HG03469 (cell line): ENCODE measurements around the gene SNX27.
"Not testable (repeated sequence)": the region's sequence is repeated elsewhere in the genome, so short reads cannot be mapped to it uniquely, and the experiment has no call there.

Experiments
- ATAC-seq: cut with Tn5 transposase; IDR thresholded peaks from one replicate; pipeline ENCODE4 v1.9.1; 2021; ENCODE audit warnings: mild to moderate bottlenecking, moderate library complexity, moderate number of reproducible peaks; ENCODE audit not compliant: unreplicated experiment

SNX27 gene

GRCh38 chr1:151602550-151602949, 9.3 kb upstream of the SNX27 start:
- ATAC-seq = not testable (repeated sequence)

- no peak for ATAC-seq
Measured at GRCh38 chr1:151604291-151604690, 7.6 kb upstream of the SNX27 start.

- ATAC-seq = no peak
Measured at GRCh38 chr1:151606384-151606783, 5.5 kb upstream of the SNX27 start.

GRCh38 chr1:151606857-151607256, 5.0 kb upstream of the SNX27 start:
- no peak for ATAC-seq

- no peak for ATAC-seq
Measured at GRCh38 chr1:151610142-151610541, 1.7 kb upstream of the SNX27 start.

- no peak for ATAC-seq
Measured at GRCh38 chr1:151611288-151611790, 511 bp upstream of the SNX27 start.

GRCh38 chr1:151612501-151613281, 841 bp downstream of the SNX27 start:
- ATAC-seq = no peak

- no peak for ATAC-seq
Measured at GRCh38 chr1:151613282-151613780, 1.5 kb downstream of the SNX27 start.

- ATAC-seq = no peak
Measured at GRCh38 chr1:151615711-151616504, 4.1 kb downstream of the SNX27 start.

- ATAC-seq = no peak
Measured at GRCh38 chr1:151616505-151616849, 4.6 kb downstream of the SNX27 start.

- no peak for ATAC-seq
Measured at GRCh38 chr1:151618003-151618402, 6.2 kb downstream of the SNX27 start.

- no peak for ATAC-seq
Measured at GRCh38 chr1:151618470-151618869, 6.6 kb downstream of the SNX27 start.

GRCh38 chr1:151618996-151619395, 7.1 kb downstream of the SNX27 start:
- not testable (repeated sequence) for ATAC-seq

GRCh38 chr1:151619489-151620093, 7.7 kb downstream of the SNX27 start:
- ATAC-seq = no peak

GRCh38 chr1:151620286-151620685, 8.4 kb downstream of the SNX27 start:
- ATAC-seq = no peak

- ATAC-seq = no peak
Measured at GRCh38 chr1:151621351-151621750, 9.5 kb downstream of the SNX27 start.

GRCh38 chr1:151624783-151625182, 12.9 kb downstream of the SNX27 start:
- ATAC-seq = no peak

- no peak for ATAC-seq
Measured at GRCh38 chr1:151626740-151627334, 15.0 kb downstream of the SNX27 start.

- ATAC-seq = no peak
Measured at GRCh38 chr1:151629278-151629677, 17.4 kb downstream of the SNX27 start.

GRCh38 chr1:151635479-151636072, 23.7 kb downstream of the SNX27 start:
- ATAC-seq = no peak
